Measurements from ENCODE around the gene NOTCH1. TPM values are rescaled to one million over a fixed set of nuclear protein-coding genes. Genes with fewer than 3 reads are reported as not detected.
A peak's percentile ranks its signal among the peaks of the same experiment; 100 is the strongest.

Gene NOTCH1
- total and polyA plus RNA-seq, 2 of the 13 experiments (the other 11 are each of a cell fraction or from before 2014, with no cell fraction given): 0.09 to 0.35 TPM

- H3K36me3 ChIP-seq (replicated peaks in 1 of 2; ENCODE audit: control insufficient read depth in 1 of 2, insufficient read depth in 2 of 2, low read length in 2 of 2): no peaks in the 10 kb centered on the region
- H4K20me1 ChIP-seq (ENCODE audit: insufficient read depth, low read length): no peaks in the 10 kb centered on the region
- in situ Hi-C loops (cut with HindIII; ENCODE audit: extremely low pct_ligation_motif_present, low pct_unique_long_range_greater_than_20kb): no loop called here
- BruUV-seq (replicated peaks): no TSS peak
- POLR2A ChIA-PET: no interaction called here
- peak overlapping the region; percentile 49; the same call in 1 of the 2 replicates for H3K4me2 ChIP-seq (ENCODE audit: low read depth, low read length)
- H3K27ac ChIP-seq (ENCODE audit: extremely low read length, insufficient read depth, low read length): no peak overlapping the region
- peaks cover 28% of the 10 kb centered on the region for H3K4me1 ChIP-seq (ENCODE audit: insufficient read depth, low read length)
- no peaks in the 10 kb centered on the region for H3K9me3 ChIP-seq (ENCODE audit: low read length)
- WGBS (ENCODE audit: low lambda C conversion rate): 20% methylated on average over 9 of the region's 30 CpGs
- ATAC-seq (peak; percentile 81), FAIRE-seq (no peak), DNase-seq (ENCODE audit: low spot score) (peak; percentile 68)
- H2AFZ ChIP-seq (ENCODE audit: low read length): no peak overlapping the region
- peaks cover 0 to 1% of the 10 kb centered on the region in 2 experiments; a peak in 1 of 5 replicates for H3K27me3 ChIP-seq (ENCODE audit: control insufficient read depth in 1 of 2, insufficient read depth in 2 of 2, low read length in 2 of 2)
- no peaks in the 10 kb centered on the region for H3K79me2 ChIP-seq (ENCODE audit: insufficient read depth, low read length)
- H3K4me3 ChIP-seq (replicated peaks in 1 of 3; ENCODE audit: insufficient read depth in 1 of 3, low read depth in 2 of 3, low read length in 3 of 3): no peak overlapping the region; a peak in 1 of 6 replicates
- CTCF ChIA-PET (ENCODE audit: low intra/inter-chr PET ratio, low total read pairs): no interaction called here
- no peak overlapping the region for H3K9ac ChIP-seq (ENCODE audit: insufficient read depth, low read depth, low read length)
- intact Hi-C loops (cut with micrococcal nuclease; ENCODE audit: unreplicated experiment): no loop called here
- TF ChIP-seq, protein P1, sequence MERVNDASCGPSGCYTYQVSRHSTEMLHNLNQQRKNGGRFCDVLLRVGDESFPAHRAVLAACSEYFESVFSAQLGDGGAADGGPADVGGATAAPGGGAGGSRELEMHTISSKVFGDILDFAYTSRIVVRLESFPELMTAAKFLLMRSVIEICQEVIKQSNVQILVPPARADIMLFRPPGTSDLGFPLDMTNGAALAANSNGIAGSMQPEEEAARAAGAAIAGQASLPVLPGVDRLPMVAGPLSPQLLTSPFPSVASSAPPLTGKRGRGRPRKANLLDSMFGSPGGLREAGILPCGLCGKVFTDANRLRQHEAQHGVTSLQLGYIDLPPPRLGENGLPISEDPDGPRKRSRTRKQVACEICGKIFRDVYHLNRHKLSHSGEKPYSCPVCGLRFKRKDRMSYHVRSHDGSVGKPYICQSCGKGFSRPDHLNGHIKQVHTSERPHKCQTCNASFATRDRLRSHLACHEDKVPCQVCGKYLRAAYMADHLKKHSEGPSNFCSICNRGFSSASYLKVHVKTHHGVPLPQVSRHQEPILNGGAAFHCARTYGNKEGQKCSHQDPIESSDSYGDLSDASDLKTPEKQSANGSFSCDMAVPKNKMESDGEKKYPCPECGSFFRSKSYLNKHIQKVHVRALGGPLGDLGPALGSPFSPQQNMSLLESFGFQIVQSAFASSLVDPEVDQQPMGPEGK (CRISPR knock-in tag; IDR thresholded peaks at IDR 0.05): peak; percentile 67; the same call in 1 of the 2 replicates
- TF ChIP-seq AKNA (CRISPR knock-in tag; IDR thresholded peaks at IDR 0.05; ENCODE audit: borderline replicate concordance): no peak
- no peak for TF ChIP-seq TIGD3 (CRISPR knock-in tag; IDR thresholded peaks at IDR 0.05; ENCODE audit: borderline replicate concordance)
- TF ChIP-seq ARNTL (CRISPR knock-in tag; IDR thresholded peaks at IDR 0.05): no peak
- TF ChIP-seq GATAD2A (CRISPR knock-in tag; IDR thresholded peaks at IDR 0.05): 0 out of 2 replicates have a peak, but pooled peaks have one; percentile 14
- no peak for TF ChIP-seq TARDBP (CRISPR knock-in tag; IDR thresholded peaks at IDR 0.05)
- TF ChIP-seq SOX13 (IDR thresholded peaks at IDR 0.05): no peak
- 0 out of 4 replicates have a peak, but pooled peaks of 1 of the 2 experiments have one; percentile 23 for TF ChIP-seq SOX13 (CRISPR knock-in tag; conservative IDR thresholded peaks at IDR 0.05 in 1 of 2, IDR thresholded peaks at IDR 0.05 in 1 of 2)
- TF ChIP-seq, protein P2, sequence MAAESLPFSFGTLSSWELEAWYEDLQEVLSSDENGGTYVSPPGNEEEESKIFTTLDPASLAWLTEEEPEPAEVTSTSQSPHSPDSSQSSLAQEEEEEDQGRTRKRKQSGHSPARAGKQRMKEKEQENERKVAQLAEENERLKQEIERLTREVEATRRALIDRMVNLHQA (CRISPR knock-in tag; IDR thresholded peaks at IDR 0.05): no peak
- TF ChIP-seq HOXA3 (CRISPR knock-in tag; IDR thresholded peaks at IDR 0.05): peak; percentile 31; the same call in 1 of the 2 replicates
- no peak for TF ChIP-seq ZNF558 (CRISPR knock-in tag; IDR thresholded peaks at IDR 0.05; ENCODE audit: borderline replicate concordance)
- 0 out of 2 replicates have a peak, but pooled peaks have one; percentile 32 for TF ChIP-seq HDAC1 (CRISPR knock-in tag; IDR thresholded peaks at IDR 0.05)
- no peak for TF ChIP-seq ELF3 (CRISPR knock-in tag; IDR thresholded peaks at IDR 0.05)
- no peak for TF ChIP-seq KLF13 (CRISPR knock-in tag; IDR thresholded peaks at IDR 0.05)
- TF ChIP-seq SP4 (CRISPR knock-in tag; IDR thresholded peaks at IDR 0.05): 0 out of 2 replicates have a peak, but pooled peaks have one; percentile 24
- TF ChIP-seq SAP130 (CRISPR knock-in tag; IDR thresholded peaks at IDR 0.05; ENCODE audit: low read depth): peak; percentile 10; the same call in 1 of the 2 replicates
These were observed 19.9 kb downstream of the NOTCH1 start for GRCh38 chr9:136525841-136526499.
